AG04449 (cell line): Measurements from ENCODE around the gene RPL37A.

ENCODE experiments used
- CTCF ChIA-PET: fragments of 350-600 bp; formaldehyde crosslinking; extraction: SDS; loops from one replicate; lab custom pipeline; 2021; ENCODE audit warnings: antibody characterized with exemption; lab: Yijun Ruan, JAX
- POLR2A ChIA-PET: fragments of 400-600, 350-600 bp; formaldehyde crosslinking; extraction: SDS; loops from one replicate; lab custom pipeline; 2020; ENCODE audit warnings: antibody characterized with exemption, inconsistent platforms; lab: Yijun Ruan, JAX
- DNase-seq: peaks from one replicate; pipeline ENCODE4 v3.0.0-alpha.2; 2010; ENCODE audit warnings: low read depth, low spot score
- H3K4me3 ChIP-seq: 2 replicates; pipeline ENCODE4 v1.5.1; 2011; ENCODE audit warnings: low read depth, mild to moderate bottlenecking, control low read depth, low read length
- TF ChIP-seq, protein P1 (sequence below): IDR thresholded peaks from one replicate; pipeline ENCODE4 v1.5.1; 2011; ENCODE audit warnings: mild to moderate bottlenecking, moderate library complexity, low read length, control low read depth, inconsistent platforms; ENCODE audit not compliant: insufficient read depth; ENCODE audit errors: missing control alignments

Gene RPL37A

DNA sequence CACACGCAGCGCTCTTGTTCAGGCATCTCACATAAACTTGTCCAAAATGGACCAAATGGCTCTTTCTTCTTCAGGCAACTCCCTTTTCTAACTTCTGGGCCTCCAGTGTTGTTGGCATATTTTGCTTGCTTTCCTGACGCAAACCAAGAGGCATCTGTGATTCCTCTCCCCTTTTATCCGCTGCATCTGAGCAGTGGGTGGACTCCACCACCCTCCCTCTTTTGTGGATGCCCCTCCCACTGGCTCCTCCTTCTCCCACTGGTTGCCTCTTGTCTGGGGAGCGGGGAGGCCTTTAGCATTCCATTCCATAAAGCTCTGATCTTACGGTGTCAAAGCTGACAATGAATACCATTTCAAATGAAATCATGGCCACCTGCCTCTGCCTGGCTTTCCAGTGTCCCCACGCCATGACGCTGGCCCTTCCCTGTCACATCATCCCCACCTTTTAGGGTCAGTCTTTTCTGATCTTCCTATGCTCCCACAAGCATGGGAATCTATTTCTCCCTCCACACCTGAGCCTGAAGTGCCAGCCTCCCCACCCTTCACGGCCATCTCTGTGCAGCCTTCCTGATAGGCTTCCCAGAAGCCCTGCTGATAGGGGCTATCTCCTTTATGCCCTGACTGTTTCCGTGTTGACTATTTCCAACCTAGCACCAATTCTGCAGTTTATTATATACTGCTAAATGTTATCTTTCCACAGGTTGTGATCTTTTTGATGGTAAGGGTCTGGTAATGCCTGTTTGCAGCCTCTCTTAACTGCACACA is 51.5 kb downstream of the RPL37A start:
- H3K4me3 ChIP-seq, result no peak overlapping the region
- ChIA-PET CTCF (interaction anchor here (2.1 kb wide), 1 partner anchor 10 kb away, joined by 5 read pairs; no protein-coding TSS in a partner anchor), POLR2A (no interaction called here)
- TF ChIP-seq, protein P1, sequence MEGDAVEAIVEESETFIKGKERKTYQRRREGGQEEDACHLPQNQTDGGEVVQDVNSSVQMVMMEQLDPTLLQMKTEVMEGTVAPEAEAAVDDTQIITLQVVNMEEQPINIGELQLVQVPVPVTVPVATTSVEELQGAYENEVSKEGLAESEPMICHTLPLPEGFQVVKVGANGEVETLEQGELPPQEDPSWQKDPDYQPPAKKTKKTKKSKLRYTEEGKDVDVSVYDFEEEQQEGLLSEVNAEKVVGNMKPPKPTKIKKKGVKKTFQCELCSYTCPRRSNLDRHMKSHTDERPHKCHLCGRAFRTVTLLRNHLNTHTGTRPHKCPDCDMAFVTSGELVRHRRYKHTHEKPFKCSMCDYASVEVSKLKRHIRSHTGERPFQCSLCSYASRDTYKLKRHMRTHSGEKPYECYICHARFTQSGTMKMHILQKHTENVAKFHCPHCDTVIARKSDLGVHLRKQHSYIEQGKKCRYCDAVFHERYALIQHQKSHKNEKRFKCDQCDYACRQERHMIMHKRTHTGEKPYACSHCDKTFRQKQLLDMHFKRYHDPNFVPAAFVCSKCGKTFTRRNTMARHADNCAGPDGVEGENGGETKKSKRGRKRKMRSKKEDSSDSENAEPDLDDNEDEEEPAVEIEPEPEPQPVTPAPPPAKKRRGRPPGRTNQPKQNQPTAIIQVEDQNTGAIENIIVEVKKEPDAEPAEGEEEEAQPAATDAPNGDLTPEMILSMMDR, result no peak
- no peak for DNase-seq

DNA sequence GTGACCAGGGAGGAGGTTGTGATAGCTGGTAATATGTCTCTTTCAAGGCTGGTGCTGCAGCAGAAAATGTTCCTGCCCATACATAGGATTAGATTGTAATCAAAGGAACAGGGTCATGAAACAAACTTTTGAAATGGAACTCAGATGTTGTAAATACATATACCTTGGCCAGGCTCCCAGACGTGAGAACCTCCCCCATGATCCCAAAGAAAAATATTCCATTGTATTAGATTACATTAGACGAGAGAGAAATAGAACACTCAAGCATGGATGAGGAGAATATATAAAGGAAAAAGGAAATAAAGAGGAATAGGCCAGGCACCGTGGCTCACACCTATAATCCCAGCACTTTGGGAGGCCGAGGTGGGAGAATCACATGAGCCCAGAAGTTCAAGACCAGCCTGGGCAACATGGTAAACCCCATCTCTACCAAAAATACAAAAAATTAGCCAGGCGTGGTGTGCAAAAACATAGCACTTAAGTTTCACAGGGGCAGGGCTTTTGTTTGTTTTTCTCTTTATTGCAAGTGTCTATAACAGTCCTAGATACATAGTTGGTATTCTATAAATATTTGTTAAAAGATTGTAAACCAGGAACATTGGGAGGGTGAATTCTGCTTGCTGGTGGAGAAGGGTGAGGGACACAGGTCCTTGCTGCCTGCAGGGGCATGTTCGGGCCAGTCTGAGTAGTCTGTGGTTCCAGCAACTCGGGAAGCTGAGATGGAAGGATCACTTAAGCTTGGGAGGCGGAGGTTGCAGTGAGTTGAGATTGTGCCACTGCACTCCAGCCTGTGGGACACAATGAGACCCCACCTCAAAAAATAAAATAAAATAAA is 52.8 kb downstream of the RPL37A start:
- TF ChIP-seq, protein P1, result no peak
- ChIA-PET CTCF (interaction anchor here (0.7 to 2.1 kb wide), 3 partner anchors 11 to 35 kb away, joined by 3 to 5 read pairs (median 4); no protein-coding TSS in a partner anchor), POLR2A (no interaction called here)
- DNase-seq, result no peak
- no peak overlapping the region for H3K4me3 ChIP-seq

DNA sequence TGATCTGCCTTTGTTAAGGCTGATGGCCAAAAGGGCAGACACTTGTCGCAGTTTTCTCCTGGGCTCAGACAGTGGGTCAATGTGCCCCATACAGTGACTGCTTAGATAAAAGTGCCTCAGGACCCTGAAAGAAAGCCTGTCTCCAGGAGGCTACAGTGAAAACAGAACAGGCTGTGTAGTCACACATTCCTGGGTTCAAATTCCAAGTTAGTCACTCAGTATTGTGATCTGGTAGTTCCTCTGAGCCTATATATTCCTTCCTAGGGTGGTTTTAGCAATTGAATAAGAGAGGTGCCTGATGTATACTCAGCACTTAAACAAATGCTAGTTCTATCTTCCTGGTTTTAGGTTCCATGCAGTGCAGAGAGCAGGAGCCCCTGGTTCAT is 54.4 kb downstream of the RPL37A start:
- H3K4me3 ChIP-seq, result no peak overlapping the region
- POLR2A ChIA-PET, result no interaction called here
- CTCF ChIA-PET, result no interaction called here
- no peak for DNase-seq
- TF ChIP-seq, protein P1, result no peak
